Duodenal mucosa (tissue), 2 donors: ENCODE measurements around the gene HAT1.
"Not testable (repeated sequence)": the region's sequence is repeated elsewhere in the genome, so short reads cannot be mapped to it uniquely, and the experiment has no call there.

Experiments
- H3K27ac ChIP-seq: one replicate; pipeline ENCODE4 v1.7.0; 2013; ENCODE audit warnings: low read depth, low read length
- H3K27me3 ChIP-seq, 2 donors: one replicate each; pipeline ENCODE4 v1.7.0; 2013; ENCODE audit warnings: low read length in 2 of 2, control low read depth in 1 of 2; ENCODE audit not compliant: insufficient read depth in 2 of 2, control insufficient read depth in 1 of 2
- H3K36me3 ChIP-seq, 2 donors: one replicate each; pipeline ENCODE4 v1.7.0; 2013; ENCODE audit warnings: low read length in 2 of 2, control low read depth in 1 of 2; ENCODE audit not compliant: insufficient read depth in 2 of 2, control insufficient read depth in 1 of 2
- H3K4me1 ChIP-seq, 2 donors: one replicate each; pipeline ENCODE4 v1.7.0; 2013; ENCODE audit warnings: low read length in 2 of 2, control low read depth in 1 of 2; ENCODE audit not compliant: insufficient read depth in 2 of 2, control insufficient read depth in 1 of 2
- H3K4me3 ChIP-seq, 2 donors: one replicate each; pipeline ENCODE4 v1.7.0; 2013; ENCODE audit warnings: low read length in 2 of 2, low read depth in 1 of 2
- H3K9ac ChIP-seq, 2 donors: one replicate each; pipeline ENCODE4 v1.7.0; 2013; ENCODE audit warnings: low read length in 2 of 2, low read depth in 1 of 2
- H3K9me3 ChIP-seq, 2 donors: one replicate each; pipeline ENCODE4 v1.7.0; 2013; ENCODE audit warnings: low read length in 2 of 2, control low read depth in 1 of 2; ENCODE audit not compliant: control insufficient read depth in 1 of 2

Gene HAT1

GRCh38 chr2:171996021-171996420 lies 73.8 kb downstream of the HAT1 start:
- Histone ChIP-seq H3K27me3 (peaks cover 3 to 7% of the 10 kb centered on the region in 2 donors), H3K4me3 (no peak overlapping the region), H3K9me3 (no peaks in the 10 kb centered on the region), H3K36me3 (no peaks in the 10 kb centered on the region), H3K27ac (no peak overlapping the region), H3K4me1 (peaks cover 5 to 16% of the 10 kb centered on the region in 2 donors), H3K9ac (no peak overlapping the region)

- not testable (repeated sequence) for H3K36me3 ChIP-seq, H3K4me3 ChIP-seq, H3K27ac ChIP-seq, H3K9me3 ChIP-seq, H3K27me3 ChIP-seq, H3K9ac ChIP-seq
- peaks cover 5 to 16% of the 10 kb centered on the region in 2 donors for H3K4me1 ChIP-seq
These were observed 74.8 kb downstream of the HAT1 start for GRCh38 chr2:171997031-171997430.

DNA sequence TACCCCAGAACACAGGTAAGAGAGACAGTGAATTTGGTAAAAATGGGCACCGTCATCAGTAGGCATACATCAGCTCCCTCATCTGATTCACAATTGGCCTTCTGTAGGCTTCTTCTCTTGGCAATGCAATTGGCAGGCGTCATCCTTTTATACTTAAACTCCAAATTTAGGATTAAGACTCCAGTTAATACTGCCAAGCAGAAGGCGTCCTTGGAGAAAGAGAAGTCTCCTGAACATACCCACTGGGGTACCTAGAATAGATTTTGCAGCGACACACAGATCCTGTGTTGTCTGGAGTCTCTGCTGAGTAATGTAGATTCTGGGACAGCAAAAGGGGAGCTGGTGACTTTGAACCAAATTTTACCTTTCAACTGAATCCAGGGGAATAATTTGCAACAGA lies 76.9 kb downstream of the HAT1 start:
- no peaks in the 10 kb centered on the region for H3K36me3 ChIP-seq
- peak overlapping the region; percentile 61 to 69 for H3K9ac ChIP-seq
- peak overlapping the region; percentile 99 to 100 for H3K4me3 ChIP-seq
- peaks cover 3 to 7% of the 10 kb centered on the region in 2 donors for H3K27me3 ChIP-seq
- peaks cover 5 to 16% of the 10 kb centered on the region in 2 donors for H3K4me1 ChIP-seq
- H3K9me3 ChIP-seq: no peaks in the 10 kb centered on the region
- no peak overlapping the region for H3K27ac ChIP-seq

DNA sequence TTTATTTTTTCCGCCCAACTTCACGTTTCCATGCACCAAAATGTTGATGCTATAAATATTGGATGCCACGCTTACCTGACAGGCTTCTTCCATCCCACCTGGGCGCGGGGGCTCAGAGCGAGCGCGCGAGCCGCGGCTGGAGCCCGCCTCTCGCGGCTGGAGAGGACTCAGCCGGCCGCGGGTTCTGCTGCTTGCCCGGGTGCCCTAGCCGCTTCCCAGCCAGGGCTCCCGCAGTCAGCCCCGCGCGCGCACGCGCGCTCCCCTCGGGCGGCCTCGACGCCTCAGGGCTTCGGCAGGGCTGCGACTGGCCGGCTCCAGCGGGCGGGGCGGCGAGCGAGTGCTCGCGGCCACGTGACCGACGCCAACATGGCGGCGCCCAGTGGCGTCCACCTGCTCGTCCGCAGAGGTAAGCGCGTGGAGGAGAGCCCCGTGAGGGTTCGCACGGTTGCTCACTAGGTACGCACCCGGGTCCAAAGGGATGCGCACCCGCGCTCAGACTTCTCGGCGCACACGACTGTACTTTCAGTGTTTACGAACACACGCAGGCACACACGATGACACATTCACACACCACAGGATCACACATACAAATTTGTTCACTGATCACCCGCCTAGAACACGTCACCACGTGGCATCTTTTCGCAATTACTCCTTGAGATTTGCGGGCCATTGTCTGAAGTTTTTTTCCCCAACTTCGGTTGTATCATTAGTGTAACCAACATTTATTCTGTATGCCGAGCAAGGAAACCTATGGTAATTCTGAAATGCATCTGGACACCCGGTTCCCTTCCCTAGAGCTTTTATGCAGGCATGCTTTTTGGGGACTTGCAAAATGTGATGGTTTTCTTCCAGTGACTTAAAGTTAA lies 77.6 kb downstream of the HAT1 start, which contains the start of gene METAP1D:
METAP1D (plus strand) TSS at position 350 of the 866 bp plus-strand sequence; CDS start at position 367, 17 bp downstream.
- Histone ChIP-seq H3K9ac (peak within 1 kb of the TSS; percentile 61 to 72), H3K27ac (no peak within 1 kb of the TSS), H3K4me1 (peaks cover 5 to 16% of the 10 kb centered on the region in 2 donors), H3K27me3 (peaks cover 3 to 7% of the 10 kb centered on the region in 2 donors), H3K9me3 (no peaks in the 10 kb centered on the region), H3K36me3 (no peaks in the 10 kb centered on the region), H3K4me3 (peak within 1 kb of the TSS; percentile 99 to 100)

- peaks cover 3 to 7% of the 10 kb centered on the region in 2 donors for H3K27me3 ChIP-seq
- peaks cover 5 to 16% of the 10 kb centered on the region in 2 donors for H3K4me1 ChIP-seq
- H3K9me3 ChIP-seq: no peaks in the 10 kb centered on the region
- H3K27ac ChIP-seq: no peak overlapping the region
- no peak overlapping the region for H3K9ac ChIP-seq
- H3K36me3 ChIP-seq: no peaks in the 10 kb centered on the region
- peak overlapping the region; percentile 99 to 100 for H3K4me3 ChIP-seq
These were observed 78.6 kb downstream of the HAT1 start for GRCh38 chr2:172000696-172001361.

DNA sequence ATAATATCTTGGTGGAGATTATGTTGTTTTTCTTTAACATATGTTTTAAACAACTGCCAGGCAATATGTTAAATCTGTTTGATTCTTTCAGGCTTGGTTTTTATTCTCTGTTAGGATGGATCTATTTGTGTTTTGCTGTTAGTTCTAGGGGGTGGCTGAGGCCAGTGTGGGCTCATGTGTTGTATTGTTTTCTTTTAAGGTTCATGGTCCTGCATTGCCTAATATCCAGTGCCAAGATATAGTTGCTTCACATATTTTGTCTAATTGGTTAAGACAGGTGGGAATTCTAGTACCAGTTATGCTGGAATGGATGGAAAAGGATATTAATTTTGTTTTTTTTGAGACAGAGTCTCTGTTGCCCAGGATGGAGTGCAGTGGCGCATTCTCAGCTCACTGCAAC lies 85.1 kb downstream of the HAT1 start:
- Histone ChIP-seq H3K9me3 (no peaks in the 10 kb centered on the region), H3K36me3 (no peaks in the 10 kb centered on the region), H3K27ac (no peak overlapping the region), H3K4me3 (no peak overlapping the region), H3K27me3 (no peaks in the 10 kb centered on the region), H3K9ac (no peak overlapping the region), H3K4me1 (no peaks in the 10 kb centered on the region)

GRCh38 chr2:172009823-172010222 lies 87.6 kb downstream of the HAT1 start:
- no peaks in the 10 kb centered on the region for H3K4me1 ChIP-seq

GRCh38 chr2:172011812-172012575 lies 89.7 kb downstream of the HAT1 start:
- no peaks in the 10 kb centered on the region for H3K36me3 ChIP-seq
- no peak overlapping the region for H3K4me3 ChIP-seq
- no peak overlapping the region for H3K27ac ChIP-seq
- no peaks in the 10 kb centered on the region for H3K27me3 ChIP-seq
- H3K9me3 ChIP-seq: no peaks in the 10 kb centered on the region
- H3K9ac ChIP-seq: no peak overlapping the region
- H3K4me1 ChIP-seq: no peaks in the 10 kb centered on the region

More at GRCh38 chr2:172009823-172010222, 87.6 kb downstream of the HAT1 start:
- Histone ChIP-seq H3K9me3 (no peaks in the 10 kb centered on the region), H3K9ac (no peak overlapping the region), H3K36me3 (no peaks in the 10 kb centered on the region), H3K27me3 (no peaks in the 10 kb centered on the region), H3K4me3 (no peak overlapping the region), H3K27ac (no peak overlapping the region)

GRCh38 chr2:172012677-172013391 lies 90.6 kb downstream of the HAT1 start:
- no peak overlapping the region for H3K9ac ChIP-seq
- H3K27me3 ChIP-seq: no peaks in the 10 kb centered on the region
- no peaks in the 10 kb centered on the region for H3K36me3 ChIP-seq
- H3K27ac ChIP-seq: no peak overlapping the region
- H3K4me1 ChIP-seq: no peaks in the 10 kb centered on the region
- H3K4me3 ChIP-seq: no peak overlapping the region
- no peaks in the 10 kb centered on the region for H3K9me3 ChIP-seq
